Activated T-cell treated with anti-CD3 and anti-CD28 coated beads, Interleukin-2, amount 50 U/mL, for 4 hours (primary cell): ENCODE measurements around the gene ARHGAP42. TPM values are rescaled to one million over a fixed set of nuclear protein-coding genes. Genes with fewer than 3 reads are reported as not detected.
"Not testable (repeated sequence)": the region's sequence is repeated elsewhere in the genome, so short reads cannot be mapped to it uniquely, and the experiment has no call there.

ENCODE experiments used
- ATAC-seq, 2 donors: fragments of 200-7000 bp; cut with Tn5 transposase; one replicate each; pipeline ENCODE4 v1.10.0; 2021
- DNase-seq: peaks from one replicate; pipeline ENCODE4 v3.0.0-alpha.2; 2020
- H3K27me3 Mint-ChIP-seq: one replicate; pipeline ENCODE4 v1.8.0; 2021; ENCODE audit warnings: low read depth, mixed read lengths
- H3K36me3 Mint-ChIP-seq: one replicate; pipeline ENCODE4 v1.8.0; 2022; ENCODE audit warnings: mixed read lengths; ENCODE audit not compliant: insufficient read depth
- H3K4me1 Mint-ChIP-seq: one replicate; pipeline ENCODE4 v1.8.0; 2021; ENCODE audit warnings: low read depth, mixed read lengths
- H3K4me3 Mint-ChIP-seq: one replicate; pipeline ENCODE4 v1.8.0; 2021; ENCODE audit warnings: mild to moderate bottlenecking, moderate library complexity, mixed read lengths
- H3K9me3 Mint-ChIP-seq: one replicate; pipeline ENCODE4 v1.8.0; 2021; ENCODE audit warnings: mixed read lengths
- total RNA-seq, 3 donors: library from RNA; stranded (reverse); gene quantifications; one replicate each; pipeline ENCODE4 v1.2.1, GENCODE V29; 2021

Gene ARHGAP42
- total RNA-seq, 3 donors from 2014 or later: 0.11 to 0.35 (median 0.28) TPM

- H3K4me3 Mint-ChIP-seq, H3K4me1 Mint-ChIP-seq, H3K36me3 Mint-ChIP-seq, ATAC-seq, H3K27me3 Mint-ChIP-seq, DNase-seq: not testable (repeated sequence)
- H3K9me3 Mint-ChIP-seq: peaks cover 19% of the 10 kb centered on the region
Observed at GRCh38 chr11:100750566-100750891, 63.4 kb downstream of the ARHGAP42 start.

GRCh38 chr11:100752371-100753171 is 65.5 kb downstream of the ARHGAP42 start:
- Mint-ChIP-seq H3K36me3 (peaks cover 1% of the 10 kb centered on the region), H3K9me3 (peaks cover 14% of the 10 kb centered on the region), H3K4me1 (no peaks in the 10 kb centered on the region), H3K27me3 (no peaks in the 10 kb centered on the region), H3K4me3 (no peak overlapping the region)
- ATAC-seq: no peak
- DNase-seq: no peak

DNA sequence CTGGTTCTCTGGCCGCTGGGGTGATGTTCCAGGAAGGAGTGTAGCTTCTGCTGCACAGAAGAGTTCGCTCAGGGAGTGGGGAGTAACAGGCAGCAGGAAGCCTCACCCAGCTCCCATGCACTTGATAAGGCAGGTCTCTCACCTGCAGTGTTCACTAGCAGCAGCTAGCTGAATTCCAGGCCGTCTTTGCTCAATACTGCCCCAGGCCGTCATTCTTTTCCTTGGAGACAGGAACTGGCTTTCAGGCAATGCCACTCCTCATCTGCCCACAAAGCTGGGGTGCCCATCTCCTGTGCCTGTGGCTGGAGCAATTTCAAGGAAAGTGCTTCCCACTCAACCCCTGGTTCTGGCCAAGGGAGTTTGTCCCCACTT is 66.1 kb downstream of the ARHGAP42 start:
- Mint-ChIP-seq H3K9me3 (peaks cover 14% of the 10 kb centered on the region), H3K27me3 (no peaks in the 10 kb centered on the region), H3K4me3 (no peak overlapping the region), H3K4me1 (no peaks in the 10 kb centered on the region), H3K36me3 (peaks cover 1% of the 10 kb centered on the region)
- no peak for ATAC-seq
- no peak for DNase-seq

DNA sequence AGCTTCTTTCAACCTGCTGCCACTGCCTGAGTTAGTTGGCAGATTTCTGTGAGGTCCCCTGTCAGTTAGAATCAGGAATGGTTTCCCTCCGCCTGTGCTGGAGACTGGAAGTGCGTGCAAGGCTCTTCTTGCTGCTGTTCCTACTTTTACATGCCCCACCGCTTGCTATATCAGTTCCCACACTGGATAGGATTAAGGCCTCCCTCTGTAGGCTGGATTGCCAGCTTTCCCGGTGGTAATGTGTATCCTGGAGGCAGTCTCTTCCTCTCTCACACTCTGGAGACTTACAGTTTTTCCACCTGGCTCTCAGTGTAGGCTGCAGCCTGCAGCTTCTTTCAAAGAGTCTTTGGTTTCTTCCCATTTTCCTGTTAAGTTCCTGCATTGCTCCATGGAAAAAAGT is 66.5 kb downstream of the ARHGAP42 start:
- Mint-ChIP-seq H3K36me3 (peaks cover 1% of the 10 kb centered on the region), H3K27me3 (no peaks in the 10 kb centered on the region), H3K4me1 (no peaks in the 10 kb centered on the region), H3K9me3 (peaks cover 14% of the 10 kb centered on the region), H3K4me3 (no peak overlapping the region)
- ATAC-seq (no peak), DNase-seq (no peak)

- no peak for DNase-seq
- ATAC-seq: no peak
- H3K4me3 Mint-ChIP-seq: no peak overlapping the region
- no peaks in the 10 kb centered on the region for H3K4me1 Mint-ChIP-seq
- H3K36me3 Mint-ChIP-seq: no peaks in the 10 kb centered on the region
- peaks cover 5% of the 10 kb centered on the region for H3K9me3 Mint-ChIP-seq
- no peaks in the 10 kb centered on the region for H3K27me3 Mint-ChIP-seq
Observed at GRCh38 chr11:100756559-100756958, 69.5 kb downstream of the ARHGAP42 start.

DNA sequence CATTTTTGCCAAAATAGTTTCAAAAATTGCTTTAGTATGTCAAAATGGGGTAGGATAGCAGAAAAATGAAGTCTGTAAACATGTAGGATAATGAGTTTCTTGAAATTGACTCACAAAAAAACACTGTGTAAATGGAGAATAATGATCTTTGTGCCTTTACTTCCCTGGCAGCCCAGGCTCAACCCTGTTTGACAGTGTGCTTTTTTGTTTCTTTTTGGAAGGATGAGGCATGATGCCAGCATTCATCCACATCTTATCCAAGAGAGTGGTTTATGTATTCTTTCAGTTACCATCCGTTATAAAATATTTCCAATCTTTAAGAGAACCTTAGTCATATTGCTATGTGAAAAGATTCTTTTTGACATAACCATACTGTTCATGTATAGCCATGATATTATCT is 70.6 kb downstream of the ARHGAP42 start:
- ATAC-seq: no peak
- Mint-ChIP-seq H3K4me1 (no peaks in the 10 kb centered on the region), H3K27me3 (no peaks in the 10 kb centered on the region), H3K4me3 (no peak overlapping the region), H3K9me3 (peaks cover 5% of the 10 kb centered on the region), H3K36me3 (no peaks in the 10 kb centered on the region)
- DNase-seq: no peak

DNA sequence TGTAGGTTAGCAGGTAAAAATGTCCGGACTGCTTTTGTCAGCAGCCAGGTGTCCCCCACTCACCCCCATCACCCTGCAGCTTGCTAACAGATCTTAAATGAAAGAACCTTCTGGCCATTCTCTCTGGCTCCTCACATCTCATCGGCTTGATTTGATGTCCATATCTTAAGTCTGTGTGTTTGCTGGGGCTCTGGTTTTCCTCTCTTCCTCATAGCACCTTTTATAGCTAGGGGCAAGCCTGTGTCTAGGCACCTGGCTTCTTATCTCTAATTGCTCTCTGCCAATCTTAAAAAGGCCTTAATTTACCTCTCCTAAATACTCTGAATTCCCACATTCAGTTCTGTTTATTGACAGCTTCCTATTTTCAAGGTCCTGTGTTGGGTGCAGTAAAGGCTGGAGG is 72.0 kb downstream of the ARHGAP42 start:
- peaks cover 5% of the 10 kb centered on the region for H3K9me3 Mint-ChIP-seq
- no peaks in the 10 kb centered on the region for H3K27me3 Mint-ChIP-seq
- H3K36me3 Mint-ChIP-seq: no peaks in the 10 kb centered on the region
- ATAC-seq (no peak), DNase-seq (no peak)
- H3K4me3 Mint-ChIP-seq: no peak overlapping the region
- H3K4me1 Mint-ChIP-seq: no peaks in the 10 kb centered on the region

- DNase-seq (no peak), ATAC-seq (no peak)
- Mint-ChIP-seq H3K27me3 (no peaks in the 10 kb centered on the region), H3K9me3 (peaks cover 5% of the 10 kb centered on the region), H3K4me3 (no peak overlapping the region), H3K4me1 (no peaks in the 10 kb centered on the region), H3K36me3 (no peaks in the 10 kb centered on the region)
Observed at GRCh38 chr11:100759856-100760255, 72.8 kb downstream of the ARHGAP42 start.

- Mint-ChIP-seq H3K9me3 (peaks cover 5% of the 10 kb centered on the region), H3K4me3 (no peak overlapping the region), H3K4me1 (no peaks in the 10 kb centered on the region), H3K27me3 (no peaks in the 10 kb centered on the region), H3K36me3 (no peaks in the 10 kb centered on the region)
- ATAC-seq (no peak), DNase-seq (no peak)
Observed at GRCh38 chr11:100760744-100761143, 73.7 kb downstream of the ARHGAP42 start.

DNA sequence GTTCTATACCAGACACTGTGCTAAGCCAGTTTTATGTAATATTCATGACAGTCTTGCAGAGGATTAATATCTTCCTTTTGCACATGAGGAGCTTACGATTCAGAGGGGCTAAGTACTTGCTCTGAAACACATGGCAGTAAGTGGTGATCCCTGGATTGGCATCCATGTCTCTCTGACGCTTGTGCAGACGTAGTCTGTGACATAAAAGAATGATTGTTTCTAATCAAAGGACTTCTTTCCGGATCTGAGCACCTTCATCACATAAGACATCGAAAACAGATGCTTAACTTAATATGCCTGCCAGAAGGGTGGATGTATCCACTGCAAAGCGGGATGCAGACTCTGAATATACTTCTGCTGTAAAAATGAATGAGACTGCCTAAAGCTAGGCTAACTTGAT is 74.8 kb downstream of the ARHGAP42 start:
- Mint-ChIP-seq H3K36me3 (no peaks in the 10 kb centered on the region), H3K4me3 (no peak overlapping the region), H3K27me3 (no peaks in the 10 kb centered on the region), H3K9me3 (peaks cover 5% of the 10 kb centered on the region), H3K4me1 (no peaks in the 10 kb centered on the region)
- no peak for ATAC-seq
- no peak for DNase-seq

GRCh38 chr11:100766764-100767163 is 79.7 kb downstream of the ARHGAP42 start:
- Mint-ChIP-seq H3K4me1 (no peaks in the 10 kb centered on the region), H3K36me3 (no peaks in the 10 kb centered on the region), H3K9me3 (no peaks in the 10 kb centered on the region), H3K27me3 (no peaks in the 10 kb centered on the region), H3K4me3 (no peak overlapping the region)
- no peak for DNase-seq
- no peak for ATAC-seq

DNA sequence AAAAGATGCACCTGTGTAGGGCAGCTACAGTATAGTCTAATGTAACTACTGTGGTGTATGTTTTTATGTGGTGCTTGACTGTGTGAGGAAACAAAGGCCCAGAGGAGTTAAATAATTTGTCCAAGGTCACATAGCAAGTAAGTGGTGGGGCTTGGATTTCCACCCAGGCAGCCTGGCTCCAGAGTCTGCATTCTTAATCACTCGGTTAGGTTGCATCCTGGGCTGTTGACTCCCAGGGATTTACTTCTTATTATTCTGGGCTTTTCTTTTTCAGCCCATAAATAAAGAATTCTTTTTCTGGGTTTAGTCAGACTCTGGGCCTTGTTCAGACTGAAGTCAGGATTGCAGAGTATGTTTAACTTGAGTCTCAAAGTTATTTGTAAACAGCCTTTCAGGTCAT is 82.1 kb downstream of the ARHGAP42 start:
- Mint-ChIP-seq H3K9me3 (no peaks in the 10 kb centered on the region), H3K27me3 (no peaks in the 10 kb centered on the region), H3K4me1 (no peaks in the 10 kb centered on the region), H3K36me3 (no peaks in the 10 kb centered on the region), H3K4me3 (no peak overlapping the region)
- no peak for DNase-seq
- no peak for ATAC-seq

DNA sequence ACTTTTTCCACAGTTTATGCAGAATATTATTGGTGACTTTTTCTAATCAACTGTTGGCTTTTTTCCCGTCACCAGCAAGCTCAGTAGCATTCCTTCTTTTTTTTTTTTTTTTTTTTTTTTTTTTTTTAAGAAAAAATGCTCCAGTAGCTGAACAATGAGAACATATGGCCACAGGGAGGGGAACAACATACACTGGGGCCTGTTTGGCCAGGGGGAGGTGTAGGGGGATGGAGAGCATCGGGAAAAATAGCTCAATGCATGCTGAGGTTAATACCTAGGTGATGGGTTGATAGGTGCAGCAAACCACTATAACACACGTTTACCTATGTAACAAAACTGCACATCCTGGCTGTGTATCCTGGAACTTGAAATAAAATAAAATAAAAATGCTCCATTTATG is 82.5 kb downstream of the ARHGAP42 start:
- ATAC-seq (no peak), DNase-seq (no peak)
- Mint-ChIP-seq H3K4me1 (no peaks in the 10 kb centered on the region), H3K27me3 (no peaks in the 10 kb centered on the region), H3K4me3 (no peak overlapping the region), H3K9me3 (no peaks in the 10 kb centered on the region), H3K36me3 (no peaks in the 10 kb centered on the region)

GRCh38 chr11:100774132-100774531 is 87.0 kb downstream of the ARHGAP42 start:
- Mint-ChIP-seq H3K27me3 (no peaks in the 10 kb centered on the region), H3K9me3 (peaks cover 6% of the 10 kb centered on the region), H3K36me3 (no peaks in the 10 kb centered on the region), H3K4me1 (no peaks in the 10 kb centered on the region), H3K4me3 (no peak overlapping the region)
- no peak for DNase-seq
- ATAC-seq: no peak

- H3K27me3 Mint-ChIP-seq: no peaks in the 10 kb centered on the region
- H3K36me3 Mint-ChIP-seq: no peaks in the 10 kb centered on the region
- ATAC-seq (no peak), DNase-seq (no peak)
- H3K9me3 Mint-ChIP-seq: peaks cover 6% of the 10 kb centered on the region
- H3K4me3 Mint-ChIP-seq: no peak overlapping the region
- no peaks in the 10 kb centered on the region for H3K4me1 Mint-ChIP-seq
Observed at GRCh38 chr11:100774859-100775258, 87.8 kb downstream of the ARHGAP42 start.
